ENCODE measurements around the gene HOXB4.

HOXB4 gene

DNA sequence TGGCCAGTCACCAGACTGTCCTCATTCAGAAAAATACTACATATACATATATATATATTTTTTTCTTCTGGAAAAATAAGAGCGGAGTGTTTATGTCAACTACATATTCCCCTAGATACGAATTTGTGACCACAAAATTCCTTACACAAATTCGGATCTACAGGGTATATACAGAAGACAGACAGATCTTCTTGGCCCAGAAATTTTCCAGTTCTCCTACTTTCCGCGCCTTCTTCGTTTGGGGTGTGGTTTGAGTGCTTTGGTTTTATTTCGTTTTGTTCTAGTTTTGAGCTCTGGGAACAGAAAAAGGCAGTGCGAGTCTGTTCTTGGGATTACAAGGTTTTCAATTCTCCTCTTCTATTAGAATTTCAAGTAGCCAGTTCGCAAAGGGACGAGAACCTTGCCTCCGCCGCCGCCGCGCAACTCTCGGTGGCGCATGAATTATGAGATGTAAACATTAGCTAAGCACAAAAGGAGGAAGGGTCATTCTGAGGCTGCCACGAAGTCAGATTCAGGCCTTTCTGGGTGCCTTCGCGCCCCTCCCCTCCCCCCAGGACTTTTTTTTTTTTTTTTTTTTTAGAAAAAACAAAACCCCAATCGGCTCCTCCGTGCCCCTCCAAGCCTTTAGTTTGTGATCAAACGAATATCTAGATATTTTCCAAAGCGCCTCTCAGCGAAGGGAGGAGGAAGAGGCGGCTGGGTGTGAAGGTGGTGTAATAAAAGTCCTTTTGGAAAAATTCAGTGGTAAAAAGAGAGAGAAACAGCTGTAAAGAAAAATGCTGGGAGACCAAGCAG lies 1.8 kb upstream of the HOXB4 start:
- Histone ChIP-seq H3K4me1 (ENCODE audit: low read length) (peaks cover 57% of the 10 kb centered on the region), H3K36me3 (replicated peaks; ENCODE audit: low read depth, low read length) (peaks cover 10% of the 10 kb centered on the region), H2AFZ (ENCODE audit: low read depth, low read length) (no peak overlapping the region), H3K27me3 (ENCODE audit: low read depth, low read length) (no peaks in the 10 kb centered on the region), H3K9me3 (ENCODE audit: insufficient read depth, low read length) (no peaks in the 10 kb centered on the region), H4K20me1 (ENCODE audit: insufficient read depth, low read length) (no peaks in the 10 kb centered on the region), H3K4me2 (ENCODE audit: low read length) (peak overlapping the region; percentile 98), H3K4me3 (ENCODE audit: low read length) (peak overlapping the region; percentile 90), H3K9ac (ENCODE audit: low read length) (peak overlapping the region; percentile 99), H3K27ac (ENCODE audit: low read length) (peak overlapping the region; percentile 92), H3K79me2 (ENCODE audit: low read length) (peaks cover 45% of the 10 kb centered on the region)
- TF ChIP-seq, protein P1, sequence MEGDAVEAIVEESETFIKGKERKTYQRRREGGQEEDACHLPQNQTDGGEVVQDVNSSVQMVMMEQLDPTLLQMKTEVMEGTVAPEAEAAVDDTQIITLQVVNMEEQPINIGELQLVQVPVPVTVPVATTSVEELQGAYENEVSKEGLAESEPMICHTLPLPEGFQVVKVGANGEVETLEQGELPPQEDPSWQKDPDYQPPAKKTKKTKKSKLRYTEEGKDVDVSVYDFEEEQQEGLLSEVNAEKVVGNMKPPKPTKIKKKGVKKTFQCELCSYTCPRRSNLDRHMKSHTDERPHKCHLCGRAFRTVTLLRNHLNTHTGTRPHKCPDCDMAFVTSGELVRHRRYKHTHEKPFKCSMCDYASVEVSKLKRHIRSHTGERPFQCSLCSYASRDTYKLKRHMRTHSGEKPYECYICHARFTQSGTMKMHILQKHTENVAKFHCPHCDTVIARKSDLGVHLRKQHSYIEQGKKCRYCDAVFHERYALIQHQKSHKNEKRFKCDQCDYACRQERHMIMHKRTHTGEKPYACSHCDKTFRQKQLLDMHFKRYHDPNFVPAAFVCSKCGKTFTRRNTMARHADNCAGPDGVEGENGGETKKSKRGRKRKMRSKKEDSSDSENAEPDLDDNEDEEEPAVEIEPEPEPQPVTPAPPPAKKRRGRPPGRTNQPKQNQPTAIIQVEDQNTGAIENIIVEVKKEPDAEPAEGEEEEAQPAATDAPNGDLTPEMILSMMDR (IDR thresholded peaks at IDR 0.05; ENCODE audit: low read depth, low read length) = no peak
- TF ChIP-seq EZH2phosphoT487 (IDR thresholded peaks at IDR 0.05; ENCODE audit: low read depth) = no peak

DNA sequence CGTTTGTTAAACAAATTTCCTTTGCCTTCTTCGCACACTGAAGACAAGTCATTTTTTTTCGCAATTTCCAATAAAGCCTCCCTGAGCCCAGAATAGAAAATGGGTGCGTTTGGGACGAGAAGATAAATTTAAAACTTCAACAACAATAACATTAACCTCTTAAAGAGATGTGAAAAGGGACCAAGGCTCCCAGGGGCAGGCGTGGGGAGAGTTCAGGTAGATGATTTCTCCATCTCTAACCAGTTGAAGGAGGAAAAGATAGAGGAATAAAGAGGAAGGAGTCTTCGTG lies 1.3 kb upstream of the HOXB4 start:
- Histone ChIP-seq H3K4me1 (ENCODE audit: low read length) (peaks cover 60% of the 10 kb centered on the region), H3K9ac (ENCODE audit: low read length) (peak overlapping the region; percentile 99), H3K27ac (ENCODE audit: low read length) (peak overlapping the region; percentile 92), H3K27me3 (ENCODE audit: low read depth, low read length) (no peaks in the 10 kb centered on the region), H3K36me3 (replicated peaks; ENCODE audit: low read depth, low read length) (peaks cover 12% of the 10 kb centered on the region), H3K9me3 (ENCODE audit: insufficient read depth, low read length) (no peaks in the 10 kb centered on the region), H2AFZ (ENCODE audit: low read depth, low read length) (no peak overlapping the region), H3K79me2 (ENCODE audit: low read length) (peaks cover 46% of the 10 kb centered on the region), H4K20me1 (ENCODE audit: insufficient read depth, low read length) (no peaks in the 10 kb centered on the region), H3K4me3 (ENCODE audit: low read length) (peak overlapping the region; percentile 90), H3K4me2 (ENCODE audit: low read length) (peak overlapping the region; percentile 98)
- TF ChIP-seq, protein P1 (IDR thresholded peaks at IDR 0.05; ENCODE audit: low read depth, low read length) = no peak
- TF ChIP-seq EZH2phosphoT487 (IDR thresholded peaks at IDR 0.05; ENCODE audit: low read depth) = no peak

DNA sequence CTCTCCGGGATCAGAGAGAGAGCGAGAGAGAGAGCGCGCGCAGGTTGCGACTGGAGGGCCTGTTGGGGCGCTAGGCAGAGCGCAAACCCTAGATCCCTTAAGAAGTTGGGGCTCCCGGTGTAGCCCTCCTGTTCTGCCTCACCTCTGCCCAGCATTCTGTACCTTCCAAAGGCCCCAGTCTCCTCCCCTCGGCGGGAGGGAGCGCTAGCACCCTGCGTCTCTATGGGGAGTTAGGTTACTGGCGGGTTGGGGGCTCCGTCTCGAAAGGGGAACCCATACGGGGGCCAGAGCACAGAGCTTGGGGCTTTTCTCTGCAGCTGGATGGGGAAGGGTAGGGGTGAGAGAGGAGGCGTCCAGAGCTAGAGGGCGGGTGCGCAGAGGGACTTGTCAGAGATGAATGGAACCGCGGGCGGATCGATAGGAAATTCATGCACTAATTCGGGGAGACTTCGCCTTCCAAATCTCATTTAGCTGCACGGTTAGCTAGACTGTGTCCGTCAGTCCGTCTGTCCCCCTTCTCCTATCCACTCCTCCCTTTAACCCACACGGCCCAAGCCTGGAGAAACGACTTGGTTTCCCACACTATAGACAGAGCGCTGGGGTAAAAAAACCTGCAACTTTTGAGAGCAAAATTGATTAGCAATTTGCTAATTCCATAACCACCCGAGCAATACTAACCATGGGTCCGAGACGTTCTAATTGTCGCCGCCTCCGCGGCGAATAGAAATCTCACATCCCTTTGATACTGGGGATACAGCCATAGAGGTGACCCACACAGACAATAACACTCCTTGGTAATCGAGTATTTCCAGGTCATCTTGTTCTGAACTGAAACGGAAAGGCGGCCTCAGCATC lies 693 bp upstream of the HOXB4 start:
- Histone ChIP-seq H3K9ac (ENCODE audit: low read length) (peak overlapping the region; percentile 99), H3K27me3 (ENCODE audit: low read depth, low read length) (no peaks in the 10 kb centered on the region), H4K20me1 (ENCODE audit: insufficient read depth, low read length) (no peaks in the 10 kb centered on the region), H3K9me3 (ENCODE audit: insufficient read depth, low read length) (no peaks in the 10 kb centered on the region), H3K4me1 (ENCODE audit: low read length) (peaks cover 60% of the 10 kb centered on the region), H3K4me3 (ENCODE audit: low read length) (peak overlapping the region; percentile 90), H2AFZ (ENCODE audit: low read depth, low read length) (no peak overlapping the region), H3K79me2 (ENCODE audit: low read length) (peaks cover 49% of the 10 kb centered on the region), H3K4me2 (ENCODE audit: low read length) (peak overlapping the region; percentile 98), H3K27ac (ENCODE audit: low read length) (peak overlapping the region; percentile 92), H3K36me3 (replicated peaks; ENCODE audit: low read depth, low read length) (peaks cover 16% of the 10 kb centered on the region)
- TF ChIP-seq EZH2phosphoT487 (IDR thresholded peaks at IDR 0.05; ENCODE audit: low read depth) = no peak
- TF ChIP-seq, protein P1 (IDR thresholded peaks at IDR 0.05; ENCODE audit: low read depth, low read length) = peak; percentile 14; the same call in 1 of the 2 replicates

DNA sequence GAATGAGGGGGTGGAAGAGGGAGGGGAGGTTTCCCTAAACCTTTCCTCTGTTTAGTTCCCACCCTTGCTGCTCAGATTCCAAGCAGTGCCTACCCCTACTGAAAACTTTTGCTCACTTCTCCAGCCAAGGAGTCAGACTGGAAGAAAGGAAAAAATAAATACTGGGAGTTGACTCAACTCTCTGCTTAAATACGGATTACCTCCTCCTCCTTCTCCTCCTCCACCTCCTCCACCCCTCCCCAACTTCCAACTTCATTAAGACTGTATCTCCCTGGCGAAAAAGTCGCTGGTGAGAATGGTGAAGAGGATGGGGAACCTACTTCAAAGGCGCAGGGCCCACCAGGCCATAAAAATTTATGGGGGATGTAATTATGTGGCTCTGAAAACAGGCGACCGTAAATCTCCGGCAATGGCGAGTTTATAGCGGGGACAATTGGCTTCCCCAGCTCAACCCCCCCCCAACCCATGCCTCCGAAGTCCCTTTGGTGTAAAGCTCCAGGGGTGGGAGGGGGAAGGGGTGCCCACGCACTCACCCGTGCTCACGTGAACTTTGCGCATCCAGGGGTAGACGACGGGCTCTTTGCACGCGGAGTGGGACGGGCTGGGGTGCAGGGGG lies 712 bp downstream of the HOXB4 start:
- Histone ChIP-seq H3K4me2 (ENCODE audit: low read length) (peak overlapping the region; percentile 86), H3K9me3 (ENCODE audit: insufficient read depth, low read length) (no peaks in the 10 kb centered on the region), H3K27me3 (ENCODE audit: low read depth, low read length) (no peaks in the 10 kb centered on the region), H3K36me3 (replicated peaks; ENCODE audit: low read depth, low read length) (peaks cover 23% of the 10 kb centered on the region), H3K4me3 (ENCODE audit: low read length) (peak overlapping the region; percentile 90), H3K27ac (ENCODE audit: low read length) (peak overlapping the region; percentile 92), H4K20me1 (ENCODE audit: insufficient read depth, low read length) (no peaks in the 10 kb centered on the region), H3K79me2 (ENCODE audit: low read length) (peaks cover 54% of the 10 kb centered on the region), H3K4me1 (ENCODE audit: low read length) (peaks cover 56% of the 10 kb centered on the region), H3K9ac (ENCODE audit: low read length) (peak overlapping the region; percentile 78), H2AFZ (ENCODE audit: low read depth, low read length) (no peak overlapping the region)
- TF ChIP-seq EZH2phosphoT487 (IDR thresholded peaks at IDR 0.05; ENCODE audit: low read depth) = no peak
- TF ChIP-seq, protein P1 (IDR thresholded peaks at IDR 0.05; ENCODE audit: low read depth, low read length) = no peak
